HG02571 (cell line): ENCODE data around the gene CRACDL.

Experiments
- ATAC-seq: cut with Tn5 transposase; IDR thresholded peaks from one replicate; pipeline ENCODE4 v1.9.1; 2021; ENCODE audit warnings: mild to moderate bottlenecking, moderate library complexity; ENCODE audit not compliant: unreplicated experiment

Gene CRACDL

GRCh38 chr2:98807221-98807620 is 128.8 kb downstream of the CRACDL start:
- no peak for ATAC-seq

GRCh38 chr2:98806236-98806697 is 129.8 kb downstream of the CRACDL start:
- ATAC-seq, result no peak

- no peak for ATAC-seq
Measured at GRCh38 chr2:98805412-98806171, 130.4 kb downstream of the CRACDL start.

- ATAC-seq, result no peak
Measured at GRCh38 chr2:98804736-98805135, 131.3 kb downstream of the CRACDL start.

DNA sequence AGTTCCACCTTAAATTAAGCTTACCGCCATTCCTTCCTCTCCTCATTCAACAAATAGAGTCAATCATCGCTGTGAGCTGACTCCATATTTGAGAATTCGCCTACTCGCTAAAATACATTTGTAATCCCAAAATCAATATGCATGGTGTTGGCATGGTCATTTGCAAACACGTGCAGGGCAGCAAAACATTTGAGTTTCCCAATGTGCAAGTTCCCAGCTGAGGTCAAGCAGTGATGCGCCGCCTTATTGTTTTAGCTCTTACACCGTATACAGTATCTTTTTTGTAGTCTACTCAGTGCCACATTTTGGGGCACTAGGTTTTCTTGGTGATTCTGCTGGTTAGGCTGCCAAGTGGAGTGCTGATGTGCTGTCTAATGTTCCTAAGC is 131.8 kb downstream of the CRACDL start:
- ATAC-seq, result no peak

GRCh38 chr2:98803405-98804264 is 132.4 kb downstream of the CRACDL start:
- ATAC-seq, result no peak

GRCh38 chr2:98802344-98802743 is 133.7 kb downstream of the CRACDL start:
- ATAC-seq, result no peak

- no peak for ATAC-seq
Measured at GRCh38 chr2:98801921-98802321, 134.1 kb downstream of the CRACDL start.

DNA sequence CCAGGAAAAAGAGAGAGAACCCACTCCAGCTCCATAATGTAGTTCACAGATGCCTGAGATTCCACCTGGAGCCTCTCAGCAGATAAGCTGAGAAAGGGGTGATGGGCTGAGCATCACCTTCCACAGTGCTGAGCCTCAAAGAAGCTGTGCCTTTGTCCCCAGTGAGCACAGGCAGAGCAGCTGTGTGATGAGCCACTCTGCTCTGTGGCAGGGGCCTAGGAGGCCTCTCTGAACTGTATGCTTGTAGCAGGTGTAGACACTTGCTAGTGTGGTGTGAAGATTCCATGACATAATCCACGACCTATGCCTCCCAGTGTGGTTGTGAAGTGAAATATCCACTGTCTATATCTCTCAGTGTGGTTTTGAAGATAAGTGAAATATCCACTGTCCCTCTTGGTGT is 134.7 kb downstream of the CRACDL start:
- ATAC-seq, result no peak

DNA sequence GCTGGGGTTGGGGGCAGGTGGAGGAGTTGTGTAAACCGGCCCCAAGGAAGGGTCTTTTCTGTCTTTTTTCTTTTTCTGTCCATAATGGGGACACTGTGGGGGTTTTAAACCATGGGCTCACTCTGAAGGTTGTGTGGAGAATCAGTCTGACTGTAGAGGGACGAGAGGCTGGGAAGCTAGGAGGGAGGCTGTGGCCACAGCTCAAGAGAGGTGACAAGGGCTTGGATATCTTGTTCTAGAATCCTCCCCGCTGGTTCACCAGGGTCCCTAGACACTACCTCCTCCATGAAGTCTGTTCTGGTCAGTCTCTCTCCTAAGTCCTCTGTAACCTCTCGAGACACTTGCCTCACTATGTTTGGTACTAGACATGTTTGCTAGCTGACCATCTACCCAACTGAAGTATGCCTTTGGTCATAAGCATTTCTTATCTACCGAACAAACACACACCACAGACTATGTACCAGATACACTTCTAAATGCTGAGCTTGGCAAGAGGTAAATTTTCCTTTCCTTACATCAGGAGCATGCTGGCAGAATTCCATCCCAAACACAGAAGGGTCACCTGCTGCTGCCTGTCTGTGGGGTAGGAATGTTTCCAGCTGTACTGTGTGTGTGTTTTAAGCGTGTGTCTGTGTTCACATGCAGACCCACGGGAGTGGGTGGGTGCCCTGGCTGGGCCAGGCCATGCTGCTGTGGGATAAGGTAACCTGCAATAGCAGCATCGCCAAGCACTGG is 135.5 kb downstream of the CRACDL start:
- ATAC-seq, result no peak

DNA sequence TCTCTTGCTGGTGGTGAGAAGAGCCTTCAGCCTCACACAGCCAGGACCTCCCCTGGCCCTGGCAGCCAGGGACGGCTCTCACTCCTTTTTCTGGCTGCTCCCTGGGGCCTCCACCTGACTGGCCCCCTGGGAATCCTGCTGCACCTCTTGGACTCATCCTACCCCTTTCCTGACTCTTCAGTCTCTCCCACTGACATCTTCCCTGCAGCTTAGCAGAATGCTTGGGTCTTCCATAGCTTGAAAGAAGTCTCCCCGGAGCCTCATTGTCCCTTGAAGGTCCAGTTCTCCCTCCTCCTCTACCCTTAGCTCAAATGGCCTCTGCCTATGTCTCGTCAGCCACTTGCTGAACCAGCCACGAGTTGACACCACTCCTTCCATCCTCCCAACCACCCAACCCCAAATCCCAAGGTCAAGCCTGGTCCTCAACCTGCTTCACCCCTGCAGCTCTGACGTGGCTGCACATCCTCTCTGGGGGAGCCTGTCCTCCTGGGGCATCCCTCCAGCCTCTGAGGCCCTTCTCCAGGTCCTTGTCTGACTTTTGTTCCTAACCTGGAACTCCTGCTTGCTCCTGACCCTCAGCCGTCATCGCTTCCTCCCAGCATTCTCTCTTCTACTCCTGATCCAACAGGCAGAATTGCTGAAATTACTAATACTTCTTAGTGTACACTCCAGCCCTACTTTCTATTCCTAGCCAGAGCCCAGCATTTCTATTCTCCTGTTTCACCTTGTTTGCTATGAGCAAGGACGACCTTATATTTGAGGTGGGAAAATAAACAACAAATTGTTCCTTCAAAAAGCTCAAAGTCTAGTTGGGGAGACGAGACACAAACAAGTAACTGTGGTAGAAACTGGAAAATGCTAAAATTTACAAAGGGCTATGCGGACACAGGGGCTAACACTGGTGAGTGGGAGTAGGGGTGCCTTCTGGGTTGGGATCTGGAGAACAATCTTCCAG is 136.4 kb downstream of the CRACDL start:
- ATAC-seq, result no peak

DNA sequence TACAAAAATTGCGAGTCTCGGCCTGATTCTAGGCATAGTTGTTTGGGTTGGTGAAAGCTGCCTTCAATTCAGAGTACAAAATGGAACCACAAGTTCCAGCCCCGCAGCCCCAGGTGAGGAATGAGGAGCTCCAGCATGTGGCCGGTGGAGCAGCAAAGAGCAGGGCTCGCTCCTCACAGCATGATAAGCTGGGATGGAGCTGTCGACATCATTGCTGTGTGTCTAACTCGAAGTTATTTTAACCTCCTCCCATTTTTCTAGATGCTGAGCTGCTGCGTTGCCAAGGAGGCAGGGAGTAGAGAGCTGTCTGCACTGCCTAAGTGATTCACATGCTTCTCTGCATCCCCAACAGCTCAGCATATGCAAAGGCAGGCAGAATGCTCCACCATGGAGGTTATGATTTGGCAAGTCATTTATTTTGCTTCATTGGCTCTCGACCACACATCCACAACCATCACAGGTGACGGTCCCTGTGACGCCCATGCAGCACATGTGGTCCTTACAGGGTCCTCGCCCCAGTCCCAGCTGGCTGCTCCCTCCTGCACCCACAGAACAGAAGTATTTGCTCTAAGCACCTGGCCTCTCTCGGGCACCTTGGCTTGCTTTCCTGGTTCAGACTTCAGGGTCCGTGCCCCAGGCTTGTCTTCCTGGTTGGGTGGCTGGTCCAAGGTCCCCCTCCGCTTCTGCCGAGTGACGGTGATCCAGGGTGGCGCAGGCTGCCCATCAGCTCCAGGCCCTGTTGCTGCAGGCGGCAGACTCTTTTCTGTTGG is 139.1 kb downstream of the CRACDL start:
- ATAC-seq, result no peak

DNA sequence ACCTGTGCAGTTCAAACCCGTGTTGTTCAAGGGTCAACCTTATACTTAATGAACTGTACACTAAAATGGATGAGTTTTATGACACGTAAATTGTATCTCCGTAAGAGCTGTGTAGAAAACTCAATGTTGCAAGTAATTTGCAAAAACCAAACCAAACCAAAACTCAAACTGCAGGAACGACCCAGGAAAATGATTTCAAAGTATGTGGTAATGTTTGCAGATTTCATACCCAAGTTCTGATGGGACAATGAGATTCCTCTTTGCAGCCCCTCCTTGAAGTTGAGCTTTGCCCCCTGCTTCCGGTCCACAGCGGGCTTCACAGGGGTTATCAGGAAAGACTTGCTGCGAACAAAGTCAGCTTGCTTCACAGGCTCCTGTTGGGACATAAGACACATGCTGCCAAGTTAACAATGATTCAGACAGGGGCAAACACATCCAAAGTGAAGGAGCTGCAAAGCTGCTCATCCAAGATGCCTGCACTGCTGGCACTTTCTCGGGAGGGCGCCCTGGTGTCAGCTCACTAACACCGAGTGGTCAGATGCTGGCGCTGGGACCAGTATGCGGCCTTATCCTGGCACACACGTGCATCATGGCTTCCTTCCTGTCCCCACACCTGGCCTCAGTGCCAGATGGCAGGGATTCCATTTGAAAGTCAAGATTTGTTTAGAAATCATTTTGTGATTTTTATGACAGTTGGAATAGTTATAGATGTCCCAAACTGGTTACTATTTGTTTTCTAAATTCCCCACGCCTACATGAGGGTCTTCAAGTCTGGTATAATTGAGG is 139.9 kb downstream of the CRACDL start:
- ATAC-seq, result no peak

DNA sequence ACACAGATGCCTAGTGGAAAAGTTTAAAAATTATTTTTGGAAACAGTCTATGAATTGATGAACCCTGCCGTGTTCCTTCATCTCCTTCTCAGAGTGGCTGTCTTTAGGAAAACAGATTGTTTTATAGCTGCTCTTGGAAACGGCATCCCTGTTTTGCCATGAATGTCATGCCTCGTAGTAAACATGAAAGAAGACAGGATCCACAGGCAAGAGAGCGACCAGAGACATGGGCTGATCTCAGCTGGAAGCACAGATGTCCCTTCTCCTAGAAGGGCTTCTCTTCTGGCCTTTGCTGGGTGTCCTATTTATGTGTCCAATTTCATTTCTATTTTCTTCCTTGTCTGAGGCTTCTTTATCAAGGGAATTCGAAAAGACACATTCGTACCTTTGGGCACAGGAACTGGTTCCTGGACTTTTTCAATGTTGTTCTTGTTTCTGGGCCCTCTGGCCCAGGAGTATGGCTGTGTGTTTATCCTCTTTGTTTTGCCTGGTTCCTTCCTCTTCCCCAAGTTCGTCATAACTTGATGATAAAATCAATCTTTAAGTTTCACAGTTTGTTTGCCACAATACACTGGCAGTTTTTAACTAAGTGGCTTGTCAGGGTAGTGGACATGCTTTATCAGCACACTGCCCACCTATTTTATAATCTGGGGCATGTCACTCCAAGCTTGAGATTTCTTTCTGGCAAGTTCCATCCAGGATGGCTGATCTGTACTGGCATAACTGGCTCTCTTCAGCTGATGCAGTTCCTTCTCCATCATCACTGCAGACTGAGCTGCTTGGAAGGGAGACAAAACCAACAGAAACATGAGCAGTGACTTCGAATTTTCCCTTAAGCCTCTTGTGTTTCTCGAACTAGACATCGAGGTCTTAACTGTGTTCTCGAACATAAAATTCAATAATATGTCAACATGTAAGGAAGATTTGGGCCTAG is 141.9 kb downstream of the CRACDL start:
- ATAC-seq, result no peak

DNA sequence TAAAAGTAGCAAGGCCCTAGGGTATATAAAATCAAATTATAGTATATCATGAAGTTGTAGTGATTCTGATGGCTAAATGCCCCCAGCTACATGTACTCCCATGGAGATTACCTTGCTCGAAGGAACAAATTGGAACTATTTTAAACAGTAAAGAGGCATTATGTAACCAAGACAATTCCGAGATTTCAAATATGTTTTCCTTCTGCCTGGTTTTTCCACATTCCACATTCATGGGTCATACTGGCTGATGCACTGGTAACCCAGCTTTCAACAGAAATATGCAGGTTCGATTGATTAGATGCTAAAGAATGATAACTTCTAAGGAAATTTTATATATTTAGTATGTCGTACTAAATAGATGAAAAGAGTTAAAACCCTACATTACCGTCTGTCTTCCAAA is 142.8 kb downstream of the CRACDL start:
- no peak for ATAC-seq

DNA sequence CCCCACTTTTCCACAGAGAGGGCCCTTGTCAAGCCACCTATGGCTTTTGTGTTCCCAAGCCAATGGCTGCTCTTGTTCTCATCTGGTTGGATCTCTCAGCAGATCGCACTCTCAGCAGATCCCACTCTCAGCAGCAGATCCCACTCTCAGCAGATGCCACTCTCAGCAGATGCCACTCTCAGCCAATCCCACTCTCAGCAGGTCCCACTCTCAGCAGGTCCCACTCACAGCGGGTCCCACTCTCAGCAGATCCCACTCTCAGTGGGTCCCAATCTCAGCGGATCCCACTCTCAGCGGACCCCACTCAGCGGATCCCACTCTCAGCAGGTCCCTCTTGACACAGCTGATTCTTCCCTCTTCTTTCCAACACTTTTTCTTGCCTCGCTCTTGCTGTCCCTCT is 145.8 kb downstream of the CRACDL start:
- ATAC-seq, result no peak

DNA sequence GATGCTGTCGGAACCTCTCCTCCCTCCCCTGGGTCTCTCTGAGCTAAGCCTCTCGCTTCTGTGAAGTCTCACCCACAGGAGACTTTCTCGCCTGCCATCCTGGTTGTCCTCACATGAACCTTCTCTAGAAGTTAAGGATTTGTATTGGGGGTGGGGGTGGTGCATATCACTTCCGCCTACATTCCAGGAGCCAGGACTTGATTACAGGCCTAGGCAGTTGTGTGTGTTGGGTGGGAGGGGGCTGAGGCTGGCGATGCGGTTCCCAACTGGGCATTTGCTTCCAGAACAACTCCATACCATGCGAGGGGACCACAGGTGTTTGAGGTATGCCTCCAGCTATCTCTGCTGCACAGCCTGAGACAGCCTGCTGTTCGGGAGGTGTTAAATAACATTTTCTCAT is 148.3 kb downstream of the CRACDL start:
- no peak for ATAC-seq

DNA sequence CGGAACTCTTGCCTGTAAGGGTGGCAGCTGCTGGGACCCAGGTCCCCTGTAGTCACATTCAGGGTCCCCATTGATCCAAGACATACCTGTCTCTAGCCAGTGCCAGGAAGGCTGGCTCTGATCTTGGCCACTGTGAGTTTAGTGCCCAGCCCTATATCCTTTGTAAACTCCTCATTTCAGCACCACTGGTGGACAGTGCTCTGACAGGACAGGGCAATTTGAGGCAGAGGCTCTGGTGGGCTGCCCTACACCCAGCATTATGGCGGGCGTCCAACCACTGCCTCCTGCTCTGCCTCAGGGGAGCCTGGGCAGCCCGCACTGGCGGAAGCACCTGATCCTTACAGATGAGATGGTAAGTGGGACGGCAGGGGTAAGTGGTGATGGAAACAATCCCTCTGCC is 149.8 kb downstream of the CRACDL start:
- no peak for ATAC-seq
